Sigmoid colon (tissue), 7 donors: ENCODE results near the gene FAIM. TPM values are rescaled to one million over a fixed set of nuclear protein-coding genes. Genes with fewer than 3 reads are reported as not detected.

Source experiments
- DNase-seq: peaks from one replicate; pipeline ENCODE4 v3.0.0-alpha.2; 2019
- H3K27ac ChIP-seq, 4 donors: fragments of 200-600 bp; sonication (generic); one replicate each; pipeline ENCODE4 v1.5.1; 2016 to 2019; ENCODE audit warnings: mild to moderate bottlenecking in 1 of 4
- H3K27me3 ChIP-seq, 3 donors: fragments of 200-600 bp; sonication (generic); one replicate each; pipeline ENCODE4 v1.5.1; 2019; ENCODE audit warnings: mild to moderate bottlenecking in 1 of 3
- H3K36me3 ChIP-seq, 4 donors: fragments of 200-600 bp; sonication (generic); one replicate each; pipeline ENCODE4 v1.5.1; 2016 to 2019
- H3K4me1 ChIP-seq, 4 donors: fragments of 200-600 bp; sonication (generic); one replicate each; pipeline ENCODE4 v1.5.1; 2017 to 2019
- H3K4me3 ChIP-seq, 4 donors: fragments of 200-600 bp; sonication (generic); one replicate each; pipeline ENCODE4 v1.5.1; 2017 to 2019; ENCODE audit warnings: mild to moderate bottlenecking in 2 of 4, moderate library complexity in 1 of 4
- H3K9me3 ChIP-seq, 4 donors: fragments of 200-600 bp in 3 of 4; sonication (generic) in 3 of 4; one replicate each; pipeline versions ENCODE4 v1.5.1 to v1.6.1; 2013 to 2019
- CTCF ChIP-seq, 4 experiments: fragments of 450-650 bp in 3 of 4; fragments of 200-600 bp in 1 of 4; IDR thresholded peaks; one replicate each; pipeline ENCODE4 v1.5.1; 2016 to 2019; ENCODE audit warnings: antibody characterized with exemption in 4 of 4, mild to moderate bottlenecking in 3 of 4, moderate library complexity in 2 of 4
- EP300 ChIP-seq, 4 donors: sonication (generic); formaldehyde crosslinking; IDR thresholded peaks; one replicate each; pipeline ENCODE4 v1.6.1; 2017; ENCODE audit warnings: antibody characterized with exemption in 4 of 4
- POLR2A ChIP-seq, 2 donors: fragments of 450-650 bp; IDR thresholded peaks; one replicate each; pipeline ENCODE4 v1.6.1; 2016; ENCODE audit warnings: antibody characterized with exemption in 2 of 2, mild to moderate bottlenecking in 2 of 2, moderate library complexity in 2 of 2
- POLR2AphosphoS5 ChIP-seq, 4 donors: sonication (generic); formaldehyde crosslinking; IDR thresholded peaks; one replicate each; pipeline ENCODE4 v1.6.1; 2017; ENCODE audit warnings: antibody characterized with exemption in 4 of 4
- WGBS, 2 donors: extraction: QIAGEN DNeasy Blood & Tissue Kit; methylation state at CpG; one replicate each; pipeline ENCODE4 v1.1.7; 2013; 5-methylcytosine and 5-hydroxymethylcytosine counted together
- intact Hi-C: fragments of 100-400 bp; cut with DNase I; formaldehyde crosslinking; loops from one replicate; pipeline ENCODE4 v1.15.1; 2023
- polyA plus RNA-seq, 3 donors: library from polyadenylated mRNA; stranded (reverse); fragments of 200-250 nt; gene quantifications; one replicate each; pipeline ENCODE4 v1.2.3, GENCODE V29; 2013
- total RNA-seq, 4 donors: library from RNA; depleted of rRNA; stranded (reverse); fragments of >200 nt; gene quantifications; one replicate each; pipeline ENCODE4 v1.1.0, GENCODE V29; 2016
- donor health status: healthy with polysubstance abuse.
- donor health status: Bipolar disorder and iron deficiency.
- donor health status: healthy.

The FAIM gene
- total and polyA plus RNA-seq, 7 donors = 5.3 to 15.3 (median 9.7) TPM

GRCh38 chr3:138624518-138624917 lies 15.9 kb downstream of the FAIM start:
- Histone ChIP-seq H3K36me3 (peaks cover 0 to 2% (median 0%) of the 10 kb centered on the region in 4 donors), H3K27me3 (no peaks in the 10 kb centered on the region), H3K4me1 (no peaks in the 10 kb centered on the region), H3K9me3 (no peaks in the 10 kb centered on the region), H3K27ac (no peak overlapping the region), H3K4me3 (no peak overlapping the region)
- TF ChIP-seq CTCF (IDR thresholded peaks at IDR 0.05) (no peak), POLR2AphosphoS5 (IDR thresholded peaks at IDR 0.05) (no peak), EP300 (IDR thresholded peaks at IDR 0.05) (no peak), POLR2A (IDR thresholded peaks at IDR 0.05) (no peak)
- intact Hi-C loops = no loop called here
- DNase-seq = no peak

GRCh38 chr3:138625707-138626365 lies 17.3 kb downstream of the FAIM start:
- peaks cover 0 to 6% (median 0%) of the 10 kb centered on the region in 4 donors for H3K36me3 ChIP-seq
- no peak overlapping the region for H3K4me3 ChIP-seq
- H3K9me3 ChIP-seq = no peaks in the 10 kb centered on the region
- H3K27me3 ChIP-seq = no peaks in the 10 kb centered on the region
- no peak overlapping the region for H3K27ac ChIP-seq
- no peaks in the 10 kb centered on the region for H3K4me1 ChIP-seq
- TF ChIP-seq POLR2A (IDR thresholded peaks at IDR 0.05) = no peak
- intact Hi-C loops = no loop called here
- 88 to 96% methylated on average over 3 of the region's 3 CpGs for WGBS, 2 donors
- no peak for DNase-seq

- Histone ChIP-seq H3K9me3 (no peaks in the 10 kb centered on the region), H3K36me3 (peaks cover 0 to 37% (median 3%) of the 10 kb centered on the region in 4 donors), H3K4me1 (no peaks in the 10 kb centered on the region), H3K4me3 (no peak overlapping the region), H3K27me3 (no peaks in the 10 kb centered on the region), H3K27ac (no peak overlapping the region)
- 81 to 87% methylated on average over 6 of the region's 6 CpGs for WGBS, 2 donors
- no peak for TF ChIP-seq EP300 (IDR thresholded peaks at IDR 0.05)
- no peak for TF ChIP-seq POLR2AphosphoS5 (IDR thresholded peaks at IDR 0.05)
- no peak for TF ChIP-seq CTCF (IDR thresholded peaks at IDR 0.05)
- TF ChIP-seq POLR2A (IDR thresholded peaks at IDR 0.05) = no peak
- intact Hi-C loops = no loop called here
- no peak for DNase-seq
Measured at GRCh38 chr3:138629526-138629925, 21.0 kb downstream of the FAIM start.

GRCh38 chr3:138638641-138639040 lies 30.1 kb downstream of the FAIM start:
- H3K9me3 ChIP-seq = peaks cover 0 to 2% (median 0%) of the 10 kb centered on the region in 4 donors
- H3K27me3 ChIP-seq = no peaks in the 10 kb centered on the region
- intact Hi-C loops = no loop called here
- TF ChIP-seq CTCF (IDR thresholded peaks at IDR 0.05) = no peak
- no peak for TF ChIP-seq EP300 (IDR thresholded peaks at IDR 0.05)
- TF ChIP-seq POLR2A (IDR thresholded peaks at IDR 0.05) = no peak
- no peak for TF ChIP-seq POLR2AphosphoS5 (IDR thresholded peaks at IDR 0.05)
- H3K36me3 ChIP-seq = peaks cover 0 to 11% (median 0%) of the 10 kb centered on the region in 4 donors
- H3K4me1 ChIP-seq = no peaks in the 10 kb centered on the region
- 84 to 96% methylated on average over 2 of the region's 2 CpGs for WGBS, 2 donors
- H3K27ac ChIP-seq = no peak overlapping the region
- no peak for DNase-seq
- no peak overlapping the region for H3K4me3 ChIP-seq

- TF ChIP-seq EP300 (IDR thresholded peaks at IDR 0.05) (no peak), POLR2AphosphoS5 (IDR thresholded peaks at IDR 0.05) (no peak), POLR2A (IDR thresholded peaks at IDR 0.05) (no peak), CTCF (IDR thresholded peaks at IDR 0.05) (no peak)
- Histone ChIP-seq H3K27me3 (no peaks in the 10 kb centered on the region), H3K36me3 (no peaks in the 10 kb centered on the region), H3K4me3 (no peak overlapping the region), H3K4me1 (no peaks in the 10 kb centered on the region), H3K27ac (no peak overlapping the region), H3K9me3 (peaks cover 0 to 9% (median 3%) of the 10 kb centered on the region in 4 donors)
- WGBS, 2 donors = 39 to 77% methylated on average over 4 of the region's 4 CpGs
- intact Hi-C loops = no loop called here
- no peak for DNase-seq
Measured at GRCh38 chr3:138640537-138640936, 32.0 kb downstream of the FAIM start.
